Activated naive CD4-positive, alpha-beta T cell (primary cell): ENCODE measurements around the gene PGK1.
"Not testable (repeated sequence)": the region's sequence is repeated elsewhere in the genome, so short reads cannot be mapped to it uniquely, and the experiment has no call there.

Source experiments
- DNase-seq, 4 experiments: peaks; one replicate each; lab custom pipeline; 2025; lab: John Stamatoyannopoulos, UW

The PGK1 gene

DNA sequence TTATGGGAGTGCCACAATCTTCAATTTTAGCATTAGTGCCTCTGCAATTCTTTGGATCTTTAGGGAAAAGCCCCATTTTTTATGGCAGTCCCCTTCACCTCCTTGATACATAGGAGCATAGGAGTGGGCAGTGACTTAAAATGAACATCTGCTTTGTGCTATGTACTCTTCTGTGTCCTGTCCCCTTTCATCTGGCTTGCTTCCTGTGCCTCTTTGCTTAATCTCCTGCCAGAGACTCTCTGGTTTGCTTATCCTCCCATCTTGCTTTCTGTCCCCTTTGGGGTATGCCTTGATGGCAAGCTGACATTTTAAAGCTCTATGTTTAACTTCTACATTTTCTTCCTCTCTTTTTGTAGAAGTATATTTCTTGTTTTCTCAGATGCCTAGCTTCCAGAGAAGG is 12.3 kb downstream of the PGK1 start:
- no peak for DNase-seq

DNA sequence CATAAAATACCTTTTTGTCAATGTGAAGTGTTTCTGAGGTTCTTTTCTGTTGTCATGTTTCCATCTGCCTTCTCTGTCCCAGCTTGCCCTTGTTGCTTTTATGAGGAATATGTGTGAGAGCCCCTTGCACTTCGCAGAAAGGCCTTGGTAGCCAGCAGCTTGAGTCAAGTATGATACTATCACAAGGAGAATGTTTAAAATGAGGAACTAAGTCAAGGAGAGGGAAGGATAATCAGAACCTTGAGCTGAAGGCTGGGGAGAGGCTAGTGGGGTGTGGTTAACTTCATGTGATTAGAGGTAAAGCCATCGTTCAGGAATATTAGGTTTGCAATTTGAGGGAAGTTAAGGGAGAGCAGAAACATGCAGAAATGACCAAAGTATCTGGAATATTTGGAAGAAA is 12.7 kb downstream of the PGK1 start:
- no peak for DNase-seq

GRCh38 chrX:78118628-78119027 is 14.6 kb downstream of the PGK1 start:
- DNase-seq, result no peak

GRCh38 chrX:78119521-78120227 is 15.6 kb downstream of the PGK1 start:
- DNase-seq, result no peak

DNA sequence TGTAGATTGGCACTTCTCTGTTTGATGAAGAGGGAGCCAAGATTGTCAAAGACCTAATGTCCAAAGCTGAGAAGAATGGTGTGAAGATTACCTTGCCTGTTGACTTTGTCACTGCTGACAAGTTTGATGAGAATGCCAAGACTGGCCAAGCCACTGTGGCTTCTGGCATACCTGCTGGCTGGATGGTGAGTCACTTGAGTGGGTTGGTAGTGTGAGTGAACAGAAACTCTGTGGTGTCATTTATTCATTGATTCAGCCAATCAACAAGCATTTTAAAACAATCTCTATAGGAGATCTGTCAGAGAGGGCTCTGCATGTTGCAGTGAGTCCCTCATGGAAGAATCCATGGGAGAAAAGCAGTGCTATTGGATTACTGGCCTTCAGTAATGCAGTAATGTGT is 19.1 kb downstream of the PGK1 start:
- DNase-seq, result no peak

DNA sequence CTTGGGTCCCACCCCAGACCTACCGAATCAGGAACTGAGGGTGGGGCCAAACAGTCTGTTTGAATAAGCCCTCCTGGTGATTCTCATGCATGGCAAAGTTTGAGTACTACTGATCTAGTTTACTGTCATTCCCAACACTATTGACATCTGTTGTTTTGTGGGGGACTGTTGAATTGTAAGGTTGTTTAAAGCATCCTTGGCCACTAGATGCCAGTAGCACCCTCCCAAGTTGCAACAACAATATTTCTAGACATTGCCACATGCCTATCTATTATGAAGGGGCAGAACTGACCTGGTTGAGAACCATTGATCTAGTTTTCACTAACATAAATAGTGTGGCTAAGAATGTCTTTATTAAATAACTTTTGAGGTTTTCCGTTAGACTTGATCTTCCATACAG is 20.3 kb downstream of the PGK1 start:
- no peak for DNase-seq

GRCh38 chrX:78125148-78125547 is 21.1 kb downstream of the PGK1 start:
- DNase-seq, result no peak

DNA sequence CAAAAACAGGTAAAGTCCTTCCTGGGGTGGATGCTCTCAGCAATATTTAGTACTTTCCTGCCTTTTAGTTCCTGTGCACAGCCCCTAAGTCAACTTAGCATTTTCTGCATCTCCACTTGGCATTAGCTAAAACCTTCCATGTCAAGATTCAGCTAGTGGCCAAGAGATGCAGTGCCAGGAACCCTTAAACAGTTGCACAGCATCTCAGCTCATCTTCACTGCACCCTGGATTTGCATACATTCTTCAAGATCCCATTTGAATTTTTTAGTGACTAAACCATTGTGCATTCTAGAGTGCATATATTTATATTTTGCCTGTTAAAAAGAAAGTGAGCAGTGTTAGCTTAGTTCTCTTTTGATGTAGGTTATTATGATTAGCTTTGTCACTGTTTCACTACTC is 21.7 kb downstream of the PGK1 start:
- not testable (repeated sequence) for DNase-seq

DNA sequence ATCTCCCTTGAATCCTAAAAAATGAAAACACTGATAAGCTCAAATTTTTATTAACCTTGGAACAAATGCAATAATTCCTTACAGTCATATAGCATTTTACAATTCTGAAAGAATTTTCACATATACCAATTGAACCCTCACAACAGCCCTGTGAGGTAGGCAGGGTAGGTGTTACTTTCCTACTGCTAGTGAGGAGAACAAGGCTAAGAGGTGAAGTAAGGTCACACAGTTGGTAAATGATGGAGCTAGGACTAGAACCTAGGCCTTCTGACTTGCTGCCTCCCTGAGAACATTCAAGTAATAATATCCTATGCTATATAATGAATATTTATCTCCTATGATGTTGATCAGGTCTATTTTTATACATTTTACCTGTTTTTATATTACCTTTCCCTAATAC is 25.7 kb downstream of the PGK1 start:
- no peak for DNase-seq

GRCh38 chrX:78130396-78130795 is 26.3 kb downstream of the PGK1 start:
- DNase-seq, result no peak

GRCh38 chrX:78131117-78131516 is 27.1 kb downstream of the PGK1 start:
- DNase-seq, result no peak

DNA sequence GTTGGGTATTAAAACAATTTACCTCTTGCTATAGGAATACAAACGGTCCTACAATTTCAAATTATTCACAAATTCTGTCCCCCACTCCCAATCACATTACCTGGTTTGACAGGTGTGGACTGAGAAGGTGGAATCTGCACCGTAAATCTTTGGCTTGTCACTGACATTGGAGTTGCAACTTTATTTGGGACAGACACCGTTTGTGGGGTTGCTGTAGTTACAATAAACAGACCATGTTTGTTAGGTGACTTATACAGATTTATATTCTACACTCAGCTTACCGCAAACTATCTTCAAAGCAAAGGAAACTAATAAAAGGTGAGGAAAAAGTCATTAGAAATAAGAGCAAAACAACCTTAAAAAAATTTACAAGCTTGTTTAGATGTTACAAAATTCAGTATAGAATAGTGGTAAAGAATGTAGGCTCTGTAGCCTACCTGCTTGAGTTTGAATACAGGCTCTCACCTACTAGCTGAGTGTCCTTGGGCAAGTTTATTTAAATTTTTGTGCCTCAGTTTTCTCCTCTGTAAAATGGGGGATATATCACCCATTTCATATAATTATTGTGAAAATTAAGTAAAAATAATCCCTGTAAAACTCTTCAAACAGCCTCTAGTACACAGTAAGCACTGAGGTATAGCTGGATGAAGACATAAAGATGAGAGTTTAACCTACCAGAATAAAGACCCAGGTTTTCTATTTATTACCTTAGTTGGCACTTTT is 29.4 kb downstream of the PGK1 start:
- no peak for DNase-seq

DNA sequence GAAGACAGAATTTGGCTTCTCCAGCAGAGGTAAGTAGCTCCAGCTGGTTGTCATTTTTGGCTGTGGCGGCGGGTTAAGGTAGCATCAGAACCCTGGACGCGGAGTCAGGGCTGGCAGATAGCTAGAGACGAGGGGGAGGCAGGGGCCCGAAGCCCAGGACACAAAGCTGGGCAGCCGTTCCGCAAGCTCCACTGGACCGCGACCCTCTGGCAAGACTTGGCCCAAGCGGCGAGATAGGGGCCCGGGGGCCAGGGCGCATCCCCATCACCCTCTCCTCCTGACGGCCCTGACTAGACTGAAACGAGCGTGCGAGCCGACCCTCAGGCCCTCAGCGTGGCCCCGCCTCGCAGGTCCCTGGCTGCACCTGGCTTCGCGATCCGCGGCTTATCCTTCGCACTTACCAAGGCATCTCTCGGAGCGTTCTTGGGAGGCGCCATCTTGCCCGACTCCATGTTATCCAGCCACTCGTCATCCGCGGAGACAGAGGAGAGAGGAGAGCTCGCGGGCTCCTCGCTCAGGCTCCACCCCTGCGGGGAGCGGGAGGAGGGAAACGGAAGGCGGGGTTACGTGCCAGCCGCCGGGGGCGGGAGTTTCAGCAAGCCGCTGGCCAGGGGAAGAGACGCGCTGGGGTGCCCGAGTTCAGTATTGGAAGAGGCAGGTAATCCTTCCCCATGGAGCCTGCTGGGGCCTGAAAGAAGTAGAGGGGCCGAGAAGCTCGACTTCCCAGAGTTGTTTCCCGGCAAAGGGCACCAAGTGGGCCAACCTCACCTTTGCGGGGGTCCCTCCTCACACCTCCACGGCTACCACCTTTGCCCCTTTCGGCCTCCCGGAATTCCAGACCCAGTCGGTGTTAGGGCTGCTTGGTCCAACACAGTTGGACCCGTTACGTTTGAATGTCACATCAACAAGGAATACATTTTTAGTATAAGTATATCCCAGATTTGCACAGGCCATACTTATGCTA is 35.4 kb downstream of the PGK1 start, which contains the start of gene TAF9B:
Gene TAF9B, minus strand, starts transcription at position 491 of the 964 bp plus-strand sequence. Its CDS starts 39 bp downstream, at position 452.
- DNase-seq, result peak; percentile 44 to 74 (median 56)

DNA sequence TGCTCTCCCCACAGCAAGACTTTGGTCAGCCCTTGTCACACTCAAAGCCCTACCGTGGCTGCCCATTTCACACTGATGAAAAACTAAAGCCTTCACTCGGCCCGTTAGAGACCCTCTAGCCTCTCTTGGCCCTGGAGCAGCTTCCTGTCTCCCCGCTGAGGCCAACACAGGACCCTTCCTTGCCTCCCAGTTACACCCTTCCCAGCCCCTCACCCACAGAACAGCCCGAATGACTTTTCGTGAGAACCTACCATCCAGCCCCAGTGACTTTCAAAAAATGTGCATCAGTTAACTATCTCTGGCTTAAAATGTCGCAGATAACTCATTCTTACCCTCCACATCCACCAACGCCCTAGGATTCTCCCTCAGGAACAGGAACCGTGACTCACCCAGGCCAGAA is 36.2 kb downstream of the PGK1 start:
- no peak for DNase-seq

DNA sequence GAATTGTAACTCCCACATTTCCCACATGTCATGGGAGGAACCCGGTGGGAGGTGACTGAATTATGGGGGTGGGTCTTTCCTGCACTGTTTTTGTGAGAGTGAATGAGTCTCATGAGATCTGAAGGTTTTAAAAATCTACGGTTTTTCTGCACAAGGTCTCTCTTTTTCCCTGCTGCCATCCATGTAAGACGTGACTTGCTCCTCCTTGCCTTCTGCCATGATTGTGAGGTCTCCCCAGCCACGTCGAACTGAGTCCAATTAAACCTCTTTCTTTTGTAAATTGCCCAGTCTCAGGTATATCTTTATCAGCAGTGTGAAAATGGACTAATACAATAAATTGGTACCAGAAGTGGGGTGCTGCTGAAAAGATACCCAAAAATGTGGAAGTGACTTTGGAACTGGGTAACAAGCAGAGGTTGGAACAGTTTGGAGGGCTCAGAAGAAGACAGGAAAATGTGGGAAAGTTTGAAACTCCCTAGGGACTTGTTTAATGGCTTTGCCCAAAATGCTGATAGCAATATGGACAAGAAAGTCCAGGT is 43.0 kb downstream of the PGK1 start:
- not testable (repeated sequence) for DNase-seq

GRCh38 chrX:78157373-78157772 is 53.3 kb downstream of the PGK1 start:
- peak in 1 of 4 experiments; percentile 0 for DNase-seq

DNA sequence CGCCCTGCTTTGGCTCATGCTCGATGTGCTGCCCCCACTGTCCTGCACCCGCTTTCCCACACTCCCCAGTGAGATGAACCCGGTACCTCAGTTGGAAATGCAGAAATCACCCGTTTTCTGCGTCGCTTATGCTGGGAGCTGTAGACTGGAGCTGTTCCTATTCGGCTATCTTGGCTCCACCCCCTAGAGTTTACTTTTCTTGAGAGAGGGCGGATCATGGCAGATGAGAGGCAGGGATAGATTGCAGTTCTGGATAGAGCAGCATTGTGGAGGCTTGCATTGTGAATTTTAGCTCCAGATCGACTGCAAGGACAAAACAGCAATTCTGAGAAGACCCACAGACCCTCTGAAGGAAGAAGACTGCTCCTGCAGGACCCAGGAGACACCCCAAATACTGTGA is 53.8 kb downstream of the PGK1 start:
- not testable (repeated sequence) for DNase-seq

- DNase-seq, result not testable (repeated sequence)
These were observed 56.7 kb downstream of the PGK1 start for GRCh38 chrX:78160711-78161110.

DNA sequence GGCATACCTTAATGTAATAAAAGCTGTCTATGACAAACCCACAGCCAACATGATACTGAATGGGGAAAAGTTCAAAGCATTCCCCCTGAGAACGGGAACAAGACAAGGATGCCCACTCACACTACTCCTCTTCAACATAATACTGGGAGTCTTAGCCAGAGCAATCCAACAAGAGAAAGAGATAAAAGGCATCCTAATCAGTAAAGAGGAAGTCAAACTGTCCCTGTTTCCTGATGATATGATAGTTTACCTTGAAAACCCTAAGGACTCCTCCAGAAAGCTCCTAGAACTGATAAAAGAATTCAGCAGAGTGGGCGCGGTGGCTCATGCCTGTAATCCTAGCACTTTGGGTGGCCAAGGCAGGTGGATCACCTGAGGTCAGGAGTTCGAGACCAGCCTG is 59.1 kb downstream of the PGK1 start:
- DNase-seq, result not testable (repeated sequence)

GRCh38 chrX:78165425-78165824 is 61.4 kb downstream of the PGK1 start:
- DNase-seq, result no peak

GRCh38 chrX:78168065-78168464 is 64.0 kb downstream of the PGK1 start:
- no peak for DNase-seq
